ENCODE results near the gene BSN. TPM values are rescaled to one million over a fixed set of nuclear protein-coding genes. Genes with fewer than 3 reads are reported as not detected.
A peak's percentile ranks its signal among the peaks of the same experiment; 100 is the strongest.

The BSN gene
- total RNA-seq, 1 donor from 2014 or later, result 0.09 TPM

DNA sequence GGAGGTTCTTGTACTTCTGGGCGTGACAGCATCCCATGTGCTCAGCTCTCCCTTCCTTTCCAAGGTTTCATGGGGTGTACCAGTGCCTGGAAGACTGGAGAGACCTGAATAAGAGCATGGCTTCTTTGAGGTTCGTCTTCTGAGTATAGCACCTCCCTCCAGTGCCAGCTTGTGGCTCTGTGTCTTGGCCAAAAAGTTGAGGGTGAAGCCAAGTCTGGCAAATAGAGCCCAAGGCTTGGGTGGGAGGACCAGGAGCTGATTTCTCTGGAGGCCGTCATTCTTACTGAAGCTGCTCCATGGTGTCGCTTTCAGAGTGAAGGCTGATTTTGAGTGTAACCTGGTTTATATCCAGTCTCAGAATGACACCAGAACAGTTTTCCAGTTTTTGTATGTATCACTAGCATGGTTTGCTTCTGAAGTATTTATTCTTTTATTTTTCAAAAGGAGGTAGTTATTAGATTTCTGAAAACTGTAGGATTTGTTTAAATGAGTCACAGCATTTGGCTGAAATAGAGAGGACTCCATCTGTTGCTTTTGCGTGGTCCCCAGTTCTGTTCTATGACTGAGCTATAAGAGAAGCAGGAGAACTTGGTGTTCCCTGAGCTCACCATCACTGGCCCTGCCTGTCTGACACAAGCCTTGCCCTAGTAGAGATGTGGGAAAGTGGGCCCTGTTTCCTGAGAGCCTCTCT is 47.2 kb downstream of the BSN start:
- H3K36me3 Mint-ChIP-seq (ENCODE audit: low read depth), result no peaks in the 10 kb centered on the region
- H3K4me3 Mint-ChIP-seq, result no peak overlapping the region
- no peaks in the 10 kb centered on the region for H3K27me3 Mint-ChIP-seq
- peaks cover 19% of the 10 kb centered on the region for H3K4me1 Mint-ChIP-seq
- DNase-seq, result no peak
- H3K27ac Mint-ChIP-seq, result no peak overlapping the region
- intact Hi-C loops (cut with micrococcal nuclease), result no loop called here
- H3K9me3 Mint-ChIP-seq, result no peaks in the 10 kb centered on the region

- H3K27ac Mint-ChIP-seq, result peak overlapping the region; percentile 19
- no peak for DNase-seq
- no peak overlapping the region for H3K4me3 Mint-ChIP-seq
- no peaks in the 10 kb centered on the region for H3K36me3 Mint-ChIP-seq (ENCODE audit: low read depth)
- H3K9me3 Mint-ChIP-seq, result no peaks in the 10 kb centered on the region
- no peaks in the 10 kb centered on the region for H3K27me3 Mint-ChIP-seq
- intact Hi-C loops (cut with micrococcal nuclease), result no loop called here
- H3K4me1 Mint-ChIP-seq, result peaks cover 19% of the 10 kb centered on the region
These were observed 47.8 kb downstream of the BSN start for GRCh38 chr3:49602049-49602554.

DNA sequence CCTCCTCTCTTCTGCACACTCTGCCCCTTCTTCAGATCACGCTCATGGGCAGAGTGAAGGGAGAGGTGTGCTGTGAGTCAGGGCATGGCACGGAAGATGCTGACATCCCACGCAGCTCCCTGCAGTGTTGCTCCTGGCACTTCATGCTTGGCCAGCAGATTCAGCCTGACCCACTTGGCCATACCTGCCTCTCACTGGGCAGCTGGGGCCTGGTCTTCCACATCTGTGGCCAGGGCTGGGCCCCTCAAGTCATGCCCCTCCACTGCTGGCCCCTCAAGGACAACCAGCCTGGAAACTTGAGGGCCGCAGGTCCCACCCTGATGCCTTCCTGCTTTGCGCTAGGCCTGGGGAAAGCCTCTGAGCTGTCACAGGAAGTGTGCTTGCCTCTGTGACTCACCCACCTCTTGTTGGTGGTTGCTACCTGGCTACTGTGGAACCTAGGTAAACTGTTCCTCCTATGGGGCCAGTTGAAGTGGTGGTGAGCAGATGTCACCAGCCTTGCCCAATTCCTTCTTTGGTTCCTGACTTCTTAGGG is 48.7 kb downstream of the BSN start:
- Mint-ChIP-seq H3K9me3 (no peaks in the 10 kb centered on the region), H3K36me3 (ENCODE audit: low read depth) (no peaks in the 10 kb centered on the region), H3K4me3 (no peak overlapping the region), H3K27me3 (no peaks in the 10 kb centered on the region), H3K4me1 (peaks cover 19% of the 10 kb centered on the region), H3K27ac (peak overlapping the region; percentile 68)
- peak; percentile 85 for DNase-seq
- intact Hi-C loops (cut with micrococcal nuclease), result no loop called here

GRCh38 chr3:49606427-49606826 is 52.1 kb downstream of the BSN start:
- Mint-ChIP-seq H3K9me3 (no peaks in the 10 kb centered on the region), H3K4me1 (peaks cover 19% of the 10 kb centered on the region), H3K27ac (no peak overlapping the region), H3K36me3 (ENCODE audit: low read depth) (no peaks in the 10 kb centered on the region), H3K27me3 (no peaks in the 10 kb centered on the region), H3K4me3 (no peak overlapping the region)
- intact Hi-C loops (cut with micrococcal nuclease), result no loop called here
- DNase-seq, result no peak

DNA sequence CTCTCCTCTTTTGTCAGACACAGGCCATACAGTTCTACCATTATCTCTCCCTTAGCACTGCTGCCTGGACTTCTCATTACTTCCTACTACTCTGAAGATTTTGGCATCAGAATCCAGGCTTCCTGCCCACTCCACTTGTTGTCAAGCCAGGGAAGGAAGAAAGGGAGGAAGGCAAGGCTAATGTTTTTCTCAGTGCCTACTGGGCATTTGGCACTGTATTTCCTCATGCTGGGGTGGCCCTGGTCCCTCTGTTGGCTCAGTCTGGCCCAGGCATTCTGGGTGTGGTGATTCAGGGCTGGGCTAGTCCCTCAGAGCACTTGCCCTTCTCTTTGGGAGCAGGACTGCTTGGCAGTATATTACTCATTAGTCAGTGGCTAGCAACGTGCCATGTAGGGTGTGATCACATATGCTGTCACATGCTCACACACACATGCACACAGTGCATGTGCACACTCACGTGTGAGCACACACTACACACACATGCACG is 52.9 kb downstream of the BSN start:
- peaks cover 18% of the 10 kb centered on the region for H3K4me1 Mint-ChIP-seq
- intact Hi-C loops (cut with micrococcal nuclease), result no loop called here
- H3K27me3 Mint-ChIP-seq, result no peaks in the 10 kb centered on the region
- H3K36me3 Mint-ChIP-seq (ENCODE audit: low read depth), result no peaks in the 10 kb centered on the region
- DNase-seq, result no peak
- H3K9me3 Mint-ChIP-seq, result no peaks in the 10 kb centered on the region
- no peak overlapping the region for H3K4me3 Mint-ChIP-seq
- no peak overlapping the region for H3K27ac Mint-ChIP-seq

GRCh38 chr3:49607796-49608195 is 53.5 kb downstream of the BSN start:
- Mint-ChIP-seq H3K36me3 (ENCODE audit: low read depth) (no peaks in the 10 kb centered on the region), H3K27me3 (no peaks in the 10 kb centered on the region), H3K4me3 (no peak overlapping the region), H3K4me1 (peaks cover 15% of the 10 kb centered on the region), H3K27ac (no peak overlapping the region), H3K9me3 (no peaks in the 10 kb centered on the region)
- no peak for DNase-seq
- intact Hi-C loops (cut with micrococcal nuclease), result no loop called here

GRCh38 chr3:49609314-49609713 is 55.0 kb downstream of the BSN start:
- Mint-ChIP-seq H3K4me3 (no peak overlapping the region), H3K9me3 (no peaks in the 10 kb centered on the region), H3K27me3 (no peaks in the 10 kb centered on the region), H3K4me1 (peaks cover under 1% of the 10 kb centered on the region), H3K27ac (no peak overlapping the region), H3K36me3 (ENCODE audit: low read depth) (no peaks in the 10 kb centered on the region)
- DNase-seq, result no peak
- intact Hi-C loops (cut with micrococcal nuclease), result no loop called here

GRCh38 chr3:49609815-49610214 is 55.5 kb downstream of the BSN start:
- intact Hi-C loops (cut with micrococcal nuclease), result no loop called here
- Mint-ChIP-seq H3K27ac (no peak overlapping the region), H3K4me1 (no peaks in the 10 kb centered on the region), H3K36me3 (ENCODE audit: low read depth) (no peaks in the 10 kb centered on the region), H3K27me3 (no peaks in the 10 kb centered on the region), H3K4me3 (no peak overlapping the region), H3K9me3 (no peaks in the 10 kb centered on the region)
- no peak for DNase-seq

GRCh38 chr3:49610666-49611280 is 56.5 kb downstream of the BSN start:
- no peaks in the 10 kb centered on the region for H3K9me3 Mint-ChIP-seq
- H3K4me3 Mint-ChIP-seq, result no peak overlapping the region
- intact Hi-C loops (cut with micrococcal nuclease), result no loop called here
- H3K4me1 Mint-ChIP-seq, result no peaks in the 10 kb centered on the region
- no peak for DNase-seq
- no peaks in the 10 kb centered on the region for H3K27me3 Mint-ChIP-seq
- no peak overlapping the region for H3K27ac Mint-ChIP-seq
- no peaks in the 10 kb centered on the region for H3K36me3 Mint-ChIP-seq (ENCODE audit: low read depth)

DNA sequence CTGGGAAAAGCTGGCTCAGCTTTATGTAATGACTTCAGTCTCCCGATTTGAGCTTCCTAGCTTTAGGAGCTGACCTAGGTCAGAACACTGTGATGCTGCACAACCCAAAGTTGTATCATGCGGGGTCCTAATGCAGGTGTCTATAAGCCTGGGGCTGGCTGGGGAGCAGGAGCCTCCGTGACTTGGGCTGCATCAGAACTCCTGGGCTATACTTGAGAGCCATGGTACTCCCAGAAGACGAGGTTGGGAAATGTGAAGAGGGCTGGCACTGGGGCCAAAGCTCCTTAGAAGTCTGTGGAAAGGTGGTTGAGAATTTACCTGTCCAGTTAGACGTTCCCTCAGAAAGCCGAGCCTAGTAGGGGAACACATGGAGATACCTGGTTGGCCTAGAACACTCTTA is 57.0 kb downstream of the BSN start:
- intact Hi-C loops (cut with micrococcal nuclease), result no loop called here
- no peaks in the 10 kb centered on the region for H3K27me3 Mint-ChIP-seq
- no peaks in the 10 kb centered on the region for H3K36me3 Mint-ChIP-seq (ENCODE audit: low read depth)
- H3K27ac Mint-ChIP-seq, result no peak overlapping the region
- H3K9me3 Mint-ChIP-seq, result no peaks in the 10 kb centered on the region
- no peak overlapping the region for H3K4me3 Mint-ChIP-seq
- no peak for DNase-seq
- H3K4me1 Mint-ChIP-seq, result no peaks in the 10 kb centered on the region

GRCh38 chr3:49611719-49612118 is 57.4 kb downstream of the BSN start:
- DNase-seq, result no peak
- Mint-ChIP-seq H3K9me3 (no peaks in the 10 kb centered on the region), H3K4me3 (no peak overlapping the region), H3K36me3 (ENCODE audit: low read depth) (no peaks in the 10 kb centered on the region), H3K27ac (no peak overlapping the region), H3K4me1 (no peaks in the 10 kb centered on the region), H3K27me3 (no peaks in the 10 kb centered on the region)
- intact Hi-C loops (cut with micrococcal nuclease), result no loop called here

DNA sequence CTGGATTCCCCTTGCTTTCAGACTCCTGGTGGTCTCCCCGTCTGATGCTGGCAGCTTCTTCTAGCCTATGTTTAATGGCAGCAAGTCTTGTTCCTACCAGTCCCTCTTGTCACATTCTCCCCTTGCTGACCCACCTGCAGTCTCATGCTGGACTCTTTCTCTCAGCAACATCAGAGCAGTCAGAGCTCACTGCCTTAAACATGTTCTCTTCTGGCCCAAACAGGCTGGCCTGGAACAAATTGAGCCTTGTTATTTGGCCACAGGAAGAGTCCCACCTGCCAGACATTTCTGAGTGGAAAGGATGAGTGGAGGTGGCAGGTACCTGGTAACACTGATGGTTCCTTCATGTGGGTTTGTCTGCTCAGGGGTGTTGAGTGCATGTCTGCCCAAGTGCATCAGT is 60.7 kb downstream of the BSN start:
- no peak for DNase-seq
- Mint-ChIP-seq H3K27me3 (peaks cover 4% of the 10 kb centered on the region), H3K4me3 (no peak overlapping the region), H3K36me3 (ENCODE audit: low read depth) (no peaks in the 10 kb centered on the region), H3K27ac (no peak overlapping the region), H3K9me3 (no peaks in the 10 kb centered on the region), H3K4me1 (no peaks in the 10 kb centered on the region)
- intact Hi-C loops (cut with micrococcal nuclease), result no loop called here

GRCh38 chr3:49616061-49616460 is 61.8 kb downstream of the BSN start:
- Mint-ChIP-seq H3K36me3 (ENCODE audit: low read depth) (no peaks in the 10 kb centered on the region), H3K4me1 (no peaks in the 10 kb centered on the region), H3K9me3 (no peaks in the 10 kb centered on the region), H3K27me3 (peaks cover 8% of the 10 kb centered on the region), H3K4me3 (no peak overlapping the region), H3K27ac (no peak overlapping the region)
- intact Hi-C loops (cut with micrococcal nuclease), result no loop called here
- DNase-seq, result no peak

DNA sequence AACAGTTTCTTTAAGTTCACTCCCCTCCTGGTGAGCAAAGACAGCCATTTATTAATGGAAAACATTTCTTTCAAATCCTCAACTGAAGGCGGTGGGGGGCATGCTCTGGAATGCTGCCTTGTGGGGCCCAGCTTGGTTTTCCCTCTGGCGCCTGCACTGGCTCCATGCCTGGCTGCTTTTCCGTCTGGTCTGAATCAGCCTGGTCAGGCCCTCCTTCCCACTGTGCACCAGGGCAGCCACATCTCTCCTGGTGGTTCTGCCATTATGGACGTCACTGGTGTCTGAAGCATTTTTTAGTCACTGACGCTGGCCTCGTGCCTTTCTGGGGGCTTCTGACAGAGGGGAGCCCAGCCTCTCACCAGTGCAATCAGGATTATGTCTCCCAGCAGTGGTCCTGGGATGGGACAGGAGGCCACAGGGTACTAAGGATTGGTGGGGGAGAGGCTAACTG is 62.2 kb downstream of the BSN start:
- H3K4me1 Mint-ChIP-seq, result no peaks in the 10 kb centered on the region
- DNase-seq, result no peak
- no peak overlapping the region for H3K27ac Mint-ChIP-seq
- H3K36me3 Mint-ChIP-seq (ENCODE audit: low read depth), result no peaks in the 10 kb centered on the region
- H3K27me3 Mint-ChIP-seq, result peaks cover 13% of the 10 kb centered on the region
- H3K9me3 Mint-ChIP-seq, result no peaks in the 10 kb centered on the region
- intact Hi-C loops (cut with micrococcal nuclease), result no loop called here
- H3K4me3 Mint-ChIP-seq, result no peak overlapping the region
